HG02763 (cell line): ENCODE measurements around the gene ACTN4.

Experiments used
- ATAC-seq: cut with Tn5 transposase; IDR thresholded peaks from one replicate; pipeline ENCODE4 v1.9.1; 2021; ENCODE audit warnings: mild to moderate bottlenecking, moderate library complexity; ENCODE audit not compliant: unreplicated experiment

Gene ACTN4

GRCh38 chr19:38676878-38677646, 29.6 kb downstream of the ACTN4 start:
- ATAC-seq: no peak

GRCh38 chr19:38678217-38678890, 30.9 kb downstream of the ACTN4 start:
- ATAC-seq: no peak

- ATAC-seq: no peak
Observed at GRCh38 chr19:38678891-38679494, 31.5 kb downstream of the ACTN4 start.

- ATAC-seq: no peak
Observed at GRCh38 chr19:38679839-38680238, 32.4 kb downstream of the ACTN4 start.

- ATAC-seq: no peak
Observed at GRCh38 chr19:38682195-38682867, 34.9 kb downstream of the ACTN4 start.

GRCh38 chr19:38682872-38683392, 35.5 kb downstream of the ACTN4 start:
- ATAC-seq: no peak

GRCh38 chr19:38683393-38684077, 36.1 kb downstream of the ACTN4 start:
- no peak for ATAC-seq

- ATAC-seq: no peak
Observed at GRCh38 chr19:38684078-38684861, 36.8 kb downstream of the ACTN4 start.

GRCh38 chr19:38684862-38685665, 37.6 kb downstream of the ACTN4 start:
- ATAC-seq: no peak

- no peak for ATAC-seq
Observed at GRCh38 chr19:38685666-38686529, 38.4 kb downstream of the ACTN4 start.

GRCh38 chr19:38686530-38686888, 39.1 kb downstream of the ACTN4 start:
- ATAC-seq: no peak

- ATAC-seq: no peak
Observed at GRCh38 chr19:38687837-38688378, 40.5 kb downstream of the ACTN4 start.

- ATAC-seq: no peak
Observed at GRCh38 chr19:38690146-38690545, 42.7 kb downstream of the ACTN4 start.

- no peak for ATAC-seq
Observed at GRCh38 chr19:38690832-38691231, 43.4 kb downstream of the ACTN4 start.

- ATAC-seq: no peak
Observed at GRCh38 chr19:38691938-38692457, 44.5 kb downstream of the ACTN4 start.

- ATAC-seq: no peak
Observed at GRCh38 chr19:38692458-38693379, 45.3 kb downstream of the ACTN4 start.
